K562 (cell line): ENCODE measurements around the gene PA2G4. TPM values are rescaled to one million over a fixed set of nuclear protein-coding genes. Genes with fewer than 3 reads are reported as not detected.
A peak's percentile ranks its signal among the peaks of the same experiment; 100 is the strongest.

Experiments
- ARID3B ChIP-seq: fragments of 250-450 bp; sonication (Bioruptor Pico); IDR thresholded peaks from 2 replicates; pipeline ENCODE4 v1.4.0; 2020; ENCODE audit warnings: borderline replicate concordance
- BHLHE40 ChIP-seq: IDR thresholded peaks from 2 replicates; pipeline ENCODE4 v1.6.1; 2011; ENCODE audit warnings: low read length, improper control_type of control experiment
- CSDE1 ChIP-seq, 2 experiments: fragments of 450-650 bp; IDR thresholded peaks; 2 replicates each; pipeline ENCODE4 v1.6.1; 2016; ENCODE audit warnings: mild to moderate bottlenecking in 1 of 2
- EHMT2 ChIP-seq: fragments of 450-650 bp; IDR thresholded peaks from 2 replicates; pipeline ENCODE4 v1.6.1; 2018; ENCODE audit warnings: antibody characterized with exemption
- ERF ChIP-seq: fragments of 450-650 bp; formaldehyde crosslinking; IDR thresholded peaks from 2 replicates; pipeline ENCODE4 v1.4.0; 2020; ENCODE audit warnings: mild to moderate bottlenecking, mixed read lengths
- LCOR ChIP-seq: sonication (generic); formaldehyde crosslinking; IDR thresholded peaks from 2 replicates; pipeline ENCODE4 v1.8.0; 2022; ENCODE audit warnings: mild to moderate bottlenecking, missing genetic modification reagents
- RBM25 ChIP-seq: fragments of 200-400 bp; formaldehyde crosslinking; IDR thresholded peaks from 2 replicates; pipeline ENCODE4 v1.6.1; 2018; ENCODE audit warnings: low read length, low read depth, moderate library complexity; ENCODE audit not compliant: severe bottlenecking
- RCOR1 ChIP-seq, 2 experiments: IDR thresholded peaks; 2 replicates each; pipeline ENCODE4 v1.6.1; 2012; ENCODE audit warnings: low read depth in 2 of 2, low read length in 2 of 2, borderline replicate concordance in 1 of 2, improper control_type of control experiment in 1 of 2
- SMAD2 ChIP-seq: fragments of 150-350 bp; IDR thresholded peaks from 2 replicates; pipeline ENCODE4 v1.6.1; 2014; ENCODE audit warnings: low read depth, mild to moderate bottlenecking, low read length
- SMARCA4 ChIP-seq: fragments of 450-650 bp; IDR thresholded peaks from 2 replicates; pipeline ENCODE4 v1.6.1; 2016
- SOX6 ChIP-seq: fragments of 450-650 bp; IDR thresholded peaks from 2 replicates; pipeline ENCODE4 v1.6.1; 2014; ENCODE audit warnings: mild to moderate bottlenecking
- TAF1 ChIP-seq: IDR thresholded peaks from 2 replicates; pipeline ENCODE4 v1.6.1; 2011; ENCODE audit warnings: mild to moderate bottlenecking, low read length, moderate library complexity; ENCODE audit not compliant: insufficient read depth, control insufficient read depth, severe bottlenecking; ENCODE audit errors: extremely low read depth
- TRIM24 ChIP-seq, 2 experiments: fragments of 450-650 bp; IDR thresholded peaks; 2 replicates each; pipeline ENCODE4 v1.6.1; 2016
- ZBTB33 ChIP-seq: sonication (generic); formaldehyde crosslinking; IDR thresholded peaks from 2 replicates; pipeline ENCODE4 v1.8.1; 2023; ENCODE audit warnings: mild to moderate bottlenecking, missing genetic modification reagents
- ZNF175 ChIP-seq: fragments of 200-800 bp; sonication (Bioruptor generic); IDR thresholded peaks from 2 replicates; pipeline ENCODE4 v1.6.1; 2016; ENCODE audit warnings: low read depth, mild to moderate bottlenecking, missing genetic modification characterization, missing compliant biosample characterization
- ZNF232 ChIP-seq: sonication (generic); formaldehyde crosslinking; IDR thresholded peaks from 2 replicates; pipeline ENCODE4 v1.8.0; 2022; ENCODE audit warnings: mild to moderate bottlenecking, missing genetic modification reagents
- polyA plus RNA-seq, 8 experiments: library from polyadenylated mRNA; depleted of rRNA in 4 of 8; stranded (reverse) in 5 of 8; unstranded in 3 of 8; fragments of >200 nt; fragmentation: Nextera tagmentation in 2 of 8; fragmentation: Illumina TruSeq in 1 of 8; extraction: Ambion mirVana in 2 of 8; extraction: Trizol in 1 of 8; gene quantifications; 2 replicates each; pipeline versions ENCODE4 v1.2.1 to v1.2.3, GENCODE V29; 2011 to 2014; ENCODE audit warnings: inconsistent platforms in 1 of 8, missing spikeins in 1 of 8
- total RNA-seq, 7 experiments: library from RNA; depleted of rRNA in 6 of 7; stranded (reverse); fragments of >200 nt in 6 of 7; fragmentation: Illumina TruSeq in 2 of 7; extraction: Trizol in 2 of 7; gene quantifications; 2 replicates each; pipeline versions ENCODE4 v1.2.1 to v1.2.3, GENCODE V29; 2011 to 2021; ENCODE audit warnings: low replicate concordance in 1 of 7
- TF ChIP-seq, protein P1 (sequence below): fragments of 250-450 bp; sonication (Bioruptor Pico); IDR thresholded peaks from 2 replicates; pipeline ENCODE4 v1.5.0; 2022; ENCODE audit warnings: mild to moderate bottlenecking
- TF ChIP-seq, protein P2 (sequence below), 2 experiments: IDR thresholded peaks in 1 of 2; conservative IDR thresholded peaks in 1 of 2; 2 replicates each; pipeline ENCODE4 v1.6.1; 2016; ENCODE audit warnings: low read depth in 2 of 2, mild to moderate bottlenecking in 1 of 2, missing compliant biosample characterization in 1 of 2, missing genetic modification characterization in 1 of 2, moderate library complexity in 1 of 2

The PA2G4 gene
- total and polyA plus RNA-seq, 9 of the 15 experiments (the other 6 are each of a cell fraction or from before 2014, with no cell fraction given) = 230 to 925 (median 638) TPM

DNA sequence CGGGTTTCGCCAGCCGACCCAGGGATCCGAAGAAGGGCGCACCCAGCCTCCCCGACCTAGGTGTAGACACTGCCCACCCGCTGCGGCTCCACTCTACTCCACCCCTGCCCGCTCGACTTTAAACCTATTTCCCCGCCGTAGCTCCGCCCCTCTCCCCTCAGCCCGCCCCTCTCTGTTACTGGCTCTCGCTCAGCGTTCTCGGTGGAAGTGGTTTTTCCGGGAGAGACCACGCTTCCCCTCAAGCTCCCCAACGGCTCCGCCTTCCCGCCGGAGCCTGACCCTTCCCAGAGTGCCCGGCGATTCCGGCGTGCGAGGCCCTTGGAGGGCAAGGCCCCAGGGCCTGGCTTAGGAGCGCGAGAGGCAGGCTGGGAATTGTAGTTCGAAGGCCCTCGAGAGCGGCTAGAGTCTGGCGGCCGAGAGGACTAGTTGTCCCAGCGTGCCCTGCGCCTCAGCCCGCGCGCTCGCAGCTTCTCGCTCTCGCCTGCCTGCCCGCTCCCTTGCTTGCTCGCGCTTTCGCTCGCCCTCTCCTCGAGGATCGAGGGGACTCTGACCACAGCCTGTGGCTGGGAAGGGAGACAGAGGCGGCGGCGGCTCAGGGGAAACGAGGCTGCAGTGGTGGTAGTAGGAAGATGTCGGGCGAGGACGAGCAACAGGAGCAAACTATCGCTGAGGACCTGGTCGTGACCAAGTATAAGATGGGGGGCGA, at the start of gene PA2G4 (continued):
- no peak for TF ChIP-seq ZNF232 (CRISPR knock-in tag)
- TF ChIP-seq BHLHE40 = peak; percentile 68
- no peak; the same call in 1 of the 2 replicates for TF ChIP-seq SMARCA4
- TF ChIP-seq RBM25 = no peak
- no peak for TF ChIP-seq TRIM24 (IDR thresholded peaks at IDR 0.05)
- TF ChIP-seq SOX6 = no peak
- TF ChIP-seq TAF1 = peak; percentile 52
- no peak for TF ChIP-seq ARID3B (CRISPR knock-in tag)
- TF ChIP-seq SMAD2 = no peak
- TF ChIP-seq EHMT2 = no peak
- TF ChIP-seq CSDE1 (IDR thresholded peaks at IDR 0.05) = no peak
- peak; percentile 68; the same call in 1 of the 2 replicates for TF ChIP-seq ERF (CRISPR knock-in tag)
- peak in 1 of 2 experiments; percentile 47; a peak in 1 of 4 replicates for TF ChIP-seq RCOR1 (IDR thresholded peaks at IDR 0.05; ENCODE audit: borderline replicate concordance in 1 of 2, low read depth in 2 of 2, low read length in 2 of 2)
- peak; percentile 28; the same call in 1 of the 2 replicates for TF ChIP-seq ZBTB33 (CRISPR knock-in tag)
- TF ChIP-seq, protein P1, sequence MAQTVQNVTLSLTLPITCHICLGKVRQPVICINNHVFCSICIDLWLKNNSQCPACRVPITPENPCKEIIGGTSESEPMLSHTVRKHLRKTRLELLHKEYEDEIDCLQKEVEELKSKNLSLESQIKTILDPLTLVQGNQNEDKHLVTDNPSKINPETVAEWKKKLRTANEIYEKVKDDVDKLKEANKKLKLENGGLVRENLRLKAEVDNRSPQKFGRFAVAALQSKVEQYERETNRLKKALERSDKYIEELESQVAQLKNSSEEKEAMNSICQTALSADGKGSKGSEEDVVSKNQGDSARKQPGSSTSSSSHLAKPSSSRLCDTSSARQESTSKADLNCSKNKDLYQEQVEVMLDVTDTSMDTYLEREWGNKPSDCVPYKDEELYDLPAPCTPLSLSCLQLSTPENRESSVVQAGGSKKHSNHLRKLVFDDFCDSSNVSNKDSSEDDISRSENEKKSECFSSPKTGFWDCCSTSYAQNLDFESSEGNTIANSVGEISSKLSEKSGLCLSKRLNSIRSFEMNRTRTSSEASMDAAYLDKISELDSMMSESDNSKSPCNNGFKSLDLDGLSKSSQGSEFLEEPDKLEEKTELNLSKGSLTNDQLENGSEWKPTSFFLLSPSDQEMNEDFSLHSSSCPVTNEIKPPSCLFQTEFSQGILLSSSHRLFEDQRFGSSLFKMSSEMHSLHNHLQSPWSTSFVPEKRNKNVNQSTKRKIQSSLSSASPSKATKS (CRISPR knock-in tag) = peak; percentile 68; the same call in 1 of the 2 replicates
- no peak for TF ChIP-seq ZNF175 (CRISPR knock-in tag)
- peak; percentile 97 for TF ChIP-seq LCOR (CRISPR knock-in tag)
- TF ChIP-seq, protein P2, sequence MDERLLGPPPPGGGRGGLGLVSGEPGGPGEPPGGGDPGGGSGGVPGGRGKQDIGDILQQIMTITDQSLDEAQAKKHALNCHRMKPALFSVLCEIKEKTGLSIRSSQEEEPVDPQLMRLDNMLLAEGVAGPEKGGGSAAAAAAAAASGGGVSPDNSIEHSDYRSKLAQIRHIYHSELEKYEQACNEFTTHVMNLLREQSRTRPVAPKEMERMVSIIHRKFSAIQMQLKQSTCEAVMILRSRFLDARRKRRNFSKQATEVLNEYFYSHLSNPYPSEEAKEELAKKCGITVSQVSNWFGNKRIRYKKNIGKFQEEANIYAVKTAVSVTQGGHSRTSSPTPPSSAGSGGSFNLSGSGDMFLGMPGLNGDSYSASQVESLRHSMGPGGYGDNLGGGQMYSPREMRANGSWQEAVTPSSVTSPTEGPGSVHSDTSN (CRISPR knock-in tag; IDR thresholded peaks at IDR 0.05; ENCODE audit: low read depth) = no peak
- TF ChIP-seq, protein P2 (tag; conservative IDR thresholded peaks at IDR 0.05; ENCODE audit: low read depth) = no peak
